Activated CD8-positive, alpha-beta T cell treated with anti-CD3 and anti-CD28 coated beads for 36 hours (primary cell): ENCODE measurements around the gene WDR73. TPM values are rescaled to one million over a fixed set of nuclear protein-coding genes. Genes with fewer than 3 reads are reported as not detected.

Experiments
- ATAC-seq: fragments of 200-7000 bp; cut with Tn5 transposase; one replicate; pipeline ENCODE4 v1.10.0; 2021; ENCODE audit warnings: mild to moderate bottlenecking, moderate library complexity
- CTCF ChIA-PET: fragments of 350-600 bp; sonication (Branson Sonifier 250); formaldehyde crosslinking; loops from one replicate; lab custom pipeline; 2021; ENCODE audit warnings: antibody characterized with exemption; lab: Charles Lee
- POLR2A ChIA-PET: fragments of 350-600 bp; sonication (Branson Sonifier 250); formaldehyde crosslinking; loops from one replicate; lab custom pipeline; 2021; ENCODE audit warnings: antibody characterized with exemption; lab: Charles Lee
- DNase-seq: peaks from one replicate; pipeline ENCODE4 v3.0.0-alpha.2; 2020
- H3K27ac Mint-ChIP-seq: one replicate; pipeline ENCODE4 v1.8.0; 2021; ENCODE audit warnings: mild to moderate bottlenecking, mixed read lengths
- H3K27me3 Mint-ChIP-seq: one replicate; pipeline ENCODE4 v1.8.0; 2021; ENCODE audit warnings: mixed read lengths
- H3K36me3 Mint-ChIP-seq: one replicate; pipeline ENCODE4 v1.8.0; 2021; ENCODE audit warnings: low read depth, mixed read lengths
- H3K4me1 Mint-ChIP-seq: one replicate; pipeline ENCODE4 v1.8.0; 2021; ENCODE audit warnings: low read depth, mixed read lengths
- H3K4me3 Mint-ChIP-seq: one replicate; pipeline ENCODE4 v1.8.0; 2021; ENCODE audit warnings: mild to moderate bottlenecking, moderate library complexity, mixed read lengths
- H3K9me3 Mint-ChIP-seq: one replicate; pipeline ENCODE4 v1.8.0; 2021; ENCODE audit warnings: mixed read lengths
- intact Hi-C: fragments of 100-400 bp; cut with micrococcal nuclease; formaldehyde crosslinking; loops from one replicate; pipeline ENCODE4 v1.10.0; 2022
- total RNA-seq, 2 experiments: library from RNA; stranded (reverse); gene quantifications; one replicate each; pipeline ENCODE4 v1.2.3, GENCODE V29; 2021
- TF ChIP-seq, protein P1 (sequence below): fragments of 200-600 bp; IDR thresholded peaks from one replicate; pipeline ENCODE4 v1.8.0; 2022; ENCODE audit warnings: antibody characterized with exemption, mild to moderate bottlenecking

WDR73 gene
- total RNA-seq, 2 experiments from 2014 or later: 12.4 to 12.5 TPM

DNA sequence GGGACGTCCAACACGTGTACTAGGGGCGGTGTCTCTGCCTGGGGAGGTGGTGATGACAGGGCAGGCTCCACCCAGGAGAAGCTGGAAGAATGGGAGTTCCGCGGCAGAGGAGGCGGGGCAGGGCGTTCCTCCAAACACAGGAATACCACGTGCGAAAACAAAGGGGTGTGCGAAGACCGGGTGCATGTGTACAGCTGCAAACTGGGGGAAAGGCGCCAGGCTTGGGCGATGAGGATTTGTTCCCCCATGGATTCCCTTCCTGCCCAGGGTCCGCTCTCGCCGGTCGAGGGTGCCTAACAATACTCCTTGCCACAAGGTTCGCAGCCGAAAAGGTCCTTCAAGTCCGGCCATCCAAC is 53.8 kb downstream of the WDR73 start:
- DNase-seq (peak; percentile 60), ATAC-seq (peak; percentile 14)
- intact Hi-C loops: loop anchor here (2.0 kb wide), 1 partner anchor 34 kb away; no protein-coding TSS in a partner anchor
- Mint-ChIP-seq H3K36me3 (peaks cover 11% of the 10 kb centered on the region), H3K27me3 (no peaks in the 10 kb centered on the region), H3K9me3 (no peaks in the 10 kb centered on the region), H3K4me3 (peak overlapping the region; percentile 91), H3K27ac (peak overlapping the region; percentile 80), H3K4me1 (peaks cover 65% of the 10 kb centered on the region)
- TF ChIP-seq, protein P1, sequence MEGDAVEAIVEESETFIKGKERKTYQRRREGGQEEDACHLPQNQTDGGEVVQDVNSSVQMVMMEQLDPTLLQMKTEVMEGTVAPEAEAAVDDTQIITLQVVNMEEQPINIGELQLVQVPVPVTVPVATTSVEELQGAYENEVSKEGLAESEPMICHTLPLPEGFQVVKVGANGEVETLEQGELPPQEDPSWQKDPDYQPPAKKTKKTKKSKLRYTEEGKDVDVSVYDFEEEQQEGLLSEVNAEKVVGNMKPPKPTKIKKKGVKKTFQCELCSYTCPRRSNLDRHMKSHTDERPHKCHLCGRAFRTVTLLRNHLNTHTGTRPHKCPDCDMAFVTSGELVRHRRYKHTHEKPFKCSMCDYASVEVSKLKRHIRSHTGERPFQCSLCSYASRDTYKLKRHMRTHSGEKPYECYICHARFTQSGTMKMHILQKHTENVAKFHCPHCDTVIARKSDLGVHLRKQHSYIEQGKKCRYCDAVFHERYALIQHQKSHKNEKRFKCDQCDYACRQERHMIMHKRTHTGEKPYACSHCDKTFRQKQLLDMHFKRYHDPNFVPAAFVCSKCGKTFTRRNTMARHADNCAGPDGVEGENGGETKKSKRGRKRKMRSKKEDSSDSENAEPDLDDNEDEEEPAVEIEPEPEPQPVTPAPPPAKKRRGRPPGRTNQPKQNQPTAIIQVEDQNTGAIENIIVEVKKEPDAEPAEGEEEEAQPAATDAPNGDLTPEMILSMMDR: no peak
- POLR2A ChIA-PET: interaction anchor here (0.9 to 4.7 kb wide), 6 partner anchors 10 to 54 kb away, joined by 4 to 20 read pairs (median 6); partner anchors contain the start of gene WDR73
- CTCF ChIA-PET: interaction anchor here (1.0 to 4.8 kb wide), 6 partner anchors 9 to 277 kb away, joined by 3 to 48 read pairs (median 14); partner anchors contain the start of gene WDR73

DNA sequence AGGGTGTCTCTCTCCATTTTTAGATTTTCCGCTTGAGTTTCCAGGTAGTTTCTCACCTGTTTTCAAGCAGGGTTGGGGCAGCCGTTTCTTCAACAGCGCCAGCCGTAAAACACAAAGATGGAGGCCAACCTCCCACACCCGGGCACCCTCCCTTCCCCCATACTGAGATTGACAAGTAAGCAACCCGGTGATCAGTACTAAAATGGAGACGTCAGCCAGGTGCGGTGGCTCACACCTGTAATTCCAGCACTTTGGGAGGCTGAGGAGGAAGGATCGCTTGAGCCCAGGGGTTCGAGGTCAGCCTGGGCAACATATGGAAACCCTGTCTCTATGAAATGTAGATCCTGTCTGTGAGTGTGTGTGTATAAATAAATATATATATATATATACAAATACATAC is 54.2 kb downstream of the WDR73 start:
- ATAC-seq: no peak
- Mint-ChIP-seq H3K4me3 (peak overlapping the region; percentile 91), H3K9me3 (no peaks in the 10 kb centered on the region), H3K27ac (no peak overlapping the region), H3K27me3 (no peaks in the 10 kb centered on the region), H3K36me3 (peaks cover 8% of the 10 kb centered on the region), H3K4me1 (peaks cover 61% of the 10 kb centered on the region)
- TF ChIP-seq, protein P1: no peak
- DNase-seq: no peak
- intact Hi-C loops: loop anchor here (2.0 to 5.0 kb wide), 2 partner anchors 35 to 277 kb away; no protein-coding TSS in a partner anchor
- CTCF ChIA-PET: interaction anchor here (0.8 to 4.8 kb wide), 16 partner anchors 9 to 329 kb away, joined by 3 to 48 read pairs (median 5); partner anchors contain the start of gene WDR73
- POLR2A ChIA-PET: interaction anchor here (0.9 to 4.7 kb wide), 5 partner anchors 10 to 55 kb away, joined by 4 to 20 read pairs (median 6); partner anchors contain the start of gene WDR73

DNA sequence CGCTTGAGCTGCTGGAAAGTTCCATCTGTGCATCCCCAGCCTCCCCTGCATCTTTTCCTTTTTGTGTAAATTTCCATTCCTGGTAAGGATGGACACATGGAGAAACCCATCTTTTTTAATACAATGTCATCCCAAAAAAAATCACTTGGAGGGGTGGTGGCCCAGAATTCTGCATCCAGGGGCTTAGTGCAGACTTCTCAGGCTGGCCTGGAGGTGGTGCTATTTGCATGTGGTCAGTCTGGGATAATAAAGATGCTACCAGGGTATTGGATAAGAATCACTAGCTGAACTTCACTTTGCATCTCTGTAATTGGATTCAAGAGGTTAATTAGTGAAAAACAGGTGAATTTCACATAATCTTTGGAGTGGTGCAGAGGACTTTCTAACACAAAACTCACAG is 55.1 kb downstream of the WDR73 start:
- Mint-ChIP-seq H3K36me3 (peaks cover 4% of the 10 kb centered on the region), H3K4me1 (peaks cover 58% of the 10 kb centered on the region), H3K4me3 (no peak overlapping the region), H3K9me3 (no peaks in the 10 kb centered on the region), H3K27me3 (no peaks in the 10 kb centered on the region), H3K27ac (peak overlapping the region; percentile 62)
- CTCF ChIA-PET: interaction anchor here (0.6 to 4.8 kb wide), 28 partner anchors 10 to 330 kb away, joined by 3 to 48 read pairs (median 4); partner anchors contain the start of genes SEC11A and WDR73
- intact Hi-C loops: loop anchor here (5.0 kb wide), 1 partner anchor 278 kb away; no protein-coding TSS in a partner anchor
- DNase-seq: peak; percentile 51
- POLR2A ChIA-PET: interaction anchor here (1.2 to 4.7 kb wide), 3 partner anchors 33 to 56 kb away, joined by 3 to 20 read pairs (median 19); partner anchors contain the start of gene WDR73
- TF ChIP-seq, protein P1: peak; percentile 72
- ATAC-seq: no peak

DNA sequence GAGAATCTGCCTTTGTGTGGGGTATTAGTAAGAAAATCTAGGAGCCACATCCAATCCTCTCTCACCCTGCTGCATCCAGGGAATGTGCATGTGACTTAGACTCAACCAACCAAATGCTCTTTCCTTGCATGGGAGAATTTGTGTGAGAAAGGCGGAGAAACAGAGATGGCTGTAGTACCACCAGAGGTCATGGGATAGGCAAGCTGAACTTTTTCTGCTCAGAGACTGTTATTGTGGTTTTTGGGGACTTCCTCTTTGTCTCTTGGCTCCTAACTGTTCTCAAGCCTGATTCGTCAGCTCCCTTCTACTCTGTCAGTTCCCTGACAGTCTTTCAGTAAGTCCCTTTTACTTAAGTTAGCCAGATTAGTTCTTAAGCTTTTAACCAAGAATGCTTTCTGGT is 55.8 kb downstream of the WDR73 start:
- ATAC-seq (peak; percentile 29), DNase-seq (peak; percentile 31)
- TF ChIP-seq, protein P1: no peak
- ChIA-PET POLR2A (interaction anchor here (1.2 to 4.7 kb wide), 2 partner anchors 33 to 56 kb away, joined by 3 to 19 read pairs; partner anchors contain the start of gene WDR73), CTCF (interaction anchor here (0.6 to 4.8 kb wide), 18 partner anchors 9 to 331 kb away, joined by 3 to 48 read pairs (median 6); partner anchors contain the start of genes SEC11A and WDR73)
- Mint-ChIP-seq H3K27ac (peak overlapping the region; percentile 62), H3K9me3 (no peaks in the 10 kb centered on the region), H3K4me1 (peaks cover 53% of the 10 kb centered on the region), H3K36me3 (no peaks in the 10 kb centered on the region), H3K4me3 (no peak overlapping the region), H3K27me3 (no peaks in the 10 kb centered on the region)
- intact Hi-C loops: loop anchor here (5.0 kb wide), 1 partner anchor 279 kb away; no protein-coding TSS in a partner anchor
